A549 (cell line): ENCODE measurements around the gene POLR2H.

Source experiments
- CEBPB ChIP-seq, 2 experiments: fragments of >200 bp in 1 of 2; sonication (Bioruptor Twin) in 1 of 2; formaldehyde crosslinking in 1 of 2; IDR thresholded peaks; 2 replicates each; pipeline ENCODE4 v1.6.1; 2012 to 2016
- CHD2 ChIP-seq: fragments of 150-350 bp; IDR thresholded peaks from 2 replicates; pipeline ENCODE4 v1.6.1; 2014; ENCODE audit warnings: low read length; ENCODE audit not compliant: partially characterized antibody
- EP300 ChIP-seq, 2 experiments: fragments of >200 bp; sonication (Bioruptor Twin); formaldehyde crosslinking; IDR thresholded peaks; 2 replicates in 1 of 2; 3 replicates in 1 of 2; pipeline ENCODE4 v1.6.1; 2016 to 2017
- KDM5A ChIP-seq: fragments of 200-600 bp; sonication (generic); IDR thresholded peaks from 2 replicates; pipeline ENCODE4 v1.6.1; 2016; ENCODE audit warnings: antibody characterized with exemption, mild to moderate bottlenecking
- MAFK ChIP-seq: fragments of 450-650 bp; IDR thresholded peaks from 2 replicates; pipeline ENCODE4 v1.6.1; 2014; ENCODE audit not compliant: partially characterized antibody
- MAZ ChIP-seq: fragments of 150-350 bp; IDR thresholded peaks from 2 replicates; pipeline ENCODE4 v1.6.1; 2014; ENCODE audit warnings: antibody characterized with exemption, low read depth, low read length, borderline replicate concordance
- POLR2A ChIP-seq: IDR thresholded peaks from 2 replicates; pipeline ENCODE4 v1.6.1; 2012; ENCODE audit warnings: mild to moderate bottlenecking, low read length
- ZSCAN20 ChIP-seq: fragments of 250-450 bp; sonication (Bioruptor Pico); IDR thresholded peaks from 2 replicates; pipeline ENCODE4 v1.8.0; 2022; ENCODE audit warnings: mild to moderate bottlenecking, moderate library complexity
- TF ChIP-seq, protein P1 (sequence below): fragments of 200-600 bp; sonication (generic); IDR thresholded peaks from 2 replicates; pipeline ENCODE4 v1.6.1; 2016; ENCODE audit warnings: antibody characterized with exemption, mild to moderate bottlenecking, moderate library complexity
- TF ChIP-seq, protein P2 (sequence below): fragments of >200 bp; sonication (Bioruptor Twin); formaldehyde crosslinking; IDR thresholded peaks from 3 replicates; pipeline ENCODE4 v1.5.1; 2016

DNA sequence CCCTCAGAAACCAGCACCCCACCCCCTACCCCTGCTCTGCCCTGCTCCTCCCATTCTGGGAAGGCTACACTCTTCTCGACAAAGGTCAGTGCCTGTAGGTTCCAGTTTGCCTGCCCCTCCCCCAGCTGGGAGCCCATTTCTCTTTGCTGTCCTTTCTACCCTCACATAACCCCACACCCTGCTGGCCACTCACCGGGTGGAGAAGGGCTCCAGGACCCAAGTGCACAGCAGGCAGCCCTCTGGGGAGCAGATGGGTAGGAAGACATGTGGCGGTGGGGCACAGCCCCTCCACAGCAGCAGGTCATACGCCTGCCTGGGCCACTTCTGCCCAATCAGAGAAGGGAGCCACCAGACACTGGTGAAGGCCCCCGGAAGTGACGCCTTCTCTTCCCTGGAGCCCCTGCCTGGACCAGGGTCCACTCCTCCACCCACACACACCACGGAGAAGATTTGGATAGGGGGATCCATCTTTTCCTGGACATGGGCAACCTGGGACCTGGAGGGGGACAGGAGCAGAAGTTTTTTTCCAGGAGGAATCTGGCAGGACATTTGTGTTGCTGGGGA is 16.5 kb downstream of the POLR2H start, which contains the start of gene THPO:
- no peak for TF ChIP-seq MAFK
- no peak for TF ChIP-seq CEBPB (IDR thresholded peaks at IDR 0.05)
- TF ChIP-seq ZSCAN20 (CRISPR knock-in tag), result no peak
- TF ChIP-seq POLR2A, result no peak
- TF ChIP-seq, protein P1, sequence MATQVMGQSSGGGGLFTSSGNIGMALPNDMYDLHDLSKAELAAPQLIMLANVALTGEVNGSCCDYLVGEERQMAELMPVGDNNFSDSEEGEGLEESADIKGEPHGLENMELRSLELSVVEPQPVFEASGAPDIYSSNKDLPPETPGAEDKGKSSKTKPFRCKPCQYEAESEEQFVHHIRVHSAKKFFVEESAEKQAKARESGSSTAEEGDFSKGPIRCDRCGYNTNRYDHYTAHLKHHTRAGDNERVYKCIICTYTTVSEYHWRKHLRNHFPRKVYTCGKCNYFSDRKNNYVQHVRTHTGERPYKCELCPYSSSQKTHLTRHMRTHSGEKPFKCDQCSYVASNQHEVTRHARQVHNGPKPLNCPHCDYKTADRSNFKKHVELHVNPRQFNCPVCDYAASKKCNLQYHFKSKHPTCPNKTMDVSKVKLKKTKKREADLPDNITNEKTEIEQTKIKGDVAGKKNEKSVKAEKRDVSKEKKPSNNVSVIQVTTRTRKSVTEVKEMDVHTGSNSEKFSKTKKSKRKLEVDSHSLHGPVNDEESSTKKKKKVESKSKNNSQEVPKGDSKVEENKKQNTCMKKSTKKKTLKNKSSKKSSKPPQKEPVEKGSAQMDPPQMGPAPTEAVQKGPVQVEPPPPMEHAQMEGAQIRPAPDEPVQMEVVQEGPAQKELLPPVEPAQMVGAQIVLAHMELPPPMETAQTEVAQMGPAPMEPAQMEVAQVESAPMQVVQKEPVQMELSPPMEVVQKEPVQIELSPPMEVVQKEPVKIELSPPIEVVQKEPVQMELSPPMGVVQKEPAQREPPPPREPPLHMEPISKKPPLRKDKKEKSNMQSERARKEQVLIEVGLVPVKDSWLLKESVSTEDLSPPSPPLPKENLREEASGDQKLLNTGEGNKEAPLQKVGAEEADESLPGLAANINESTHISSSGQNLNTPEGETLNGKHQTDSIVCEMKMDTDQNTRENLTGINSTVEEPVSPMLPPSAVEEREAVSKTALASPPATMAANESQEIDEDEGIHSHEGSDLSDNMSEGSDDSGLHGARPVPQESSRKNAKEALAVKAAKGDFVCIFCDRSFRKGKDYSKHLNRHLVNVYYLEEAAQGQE, result no peak
- TF ChIP-seq EP300 (IDR thresholded peaks at IDR 0.05), result no peak
- TF ChIP-seq, protein P2, sequence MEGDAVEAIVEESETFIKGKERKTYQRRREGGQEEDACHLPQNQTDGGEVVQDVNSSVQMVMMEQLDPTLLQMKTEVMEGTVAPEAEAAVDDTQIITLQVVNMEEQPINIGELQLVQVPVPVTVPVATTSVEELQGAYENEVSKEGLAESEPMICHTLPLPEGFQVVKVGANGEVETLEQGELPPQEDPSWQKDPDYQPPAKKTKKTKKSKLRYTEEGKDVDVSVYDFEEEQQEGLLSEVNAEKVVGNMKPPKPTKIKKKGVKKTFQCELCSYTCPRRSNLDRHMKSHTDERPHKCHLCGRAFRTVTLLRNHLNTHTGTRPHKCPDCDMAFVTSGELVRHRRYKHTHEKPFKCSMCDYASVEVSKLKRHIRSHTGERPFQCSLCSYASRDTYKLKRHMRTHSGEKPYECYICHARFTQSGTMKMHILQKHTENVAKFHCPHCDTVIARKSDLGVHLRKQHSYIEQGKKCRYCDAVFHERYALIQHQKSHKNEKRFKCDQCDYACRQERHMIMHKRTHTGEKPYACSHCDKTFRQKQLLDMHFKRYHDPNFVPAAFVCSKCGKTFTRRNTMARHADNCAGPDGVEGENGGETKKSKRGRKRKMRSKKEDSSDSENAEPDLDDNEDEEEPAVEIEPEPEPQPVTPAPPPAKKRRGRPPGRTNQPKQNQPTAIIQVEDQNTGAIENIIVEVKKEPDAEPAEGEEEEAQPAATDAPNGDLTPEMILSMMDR, result no peak
- TF ChIP-seq MAZ, result no peak
- no peak for TF ChIP-seq KDM5A
- no peak for TF ChIP-seq CHD2
